Measurements from ENCODE around the gene ZNF582.

Gene ZNF582

GRCh38 chr19:56403261-56403660 lies 9.9 kb upstream of the ZNF582 start:
- Histone ChIP-seq H2BK120ac (ENCODE audit: low read depth, low read length) (no peak overlapping the region), H3K14ac (ENCODE audit: low read length in 2 of 2) (no peak overlapping the region), H2BK15ac (ENCODE audit: low read depth, poor library complexity, severe bottlenecking) (peak overlapping the region; percentile 77), H2BK5ac (ENCODE audit: low read depth, low read length, poor library complexity, severe bottlenecking) (no peak overlapping the region), H4K8ac (ENCODE audit: low read length) (peak overlapping the region; percentile 33), H3K18ac (ENCODE audit: low read depth in 1 of 2, low read length in 2 of 2) (no peak overlapping the region), H3K79me1 (replicated peaks; ENCODE audit: low read length, poor library complexity, severe bottlenecking) (peaks cover 21% of the 10 kb centered on the region), H3K4me3 (ENCODE audit: insufficient read depth in 1 of 2, low read depth in 1 of 2, low read length in 2 of 2) (peak overlapping the region; percentile 80 to 99), H3K4me2 (ENCODE audit: low read length, poor library complexity, severe bottlenecking) (peak overlapping the region; percentile 58), H3K27me3 (ENCODE audit: control insufficient read depth in 1 of 2, insufficient read depth in 1 of 2, low read length in 2 of 2) (no peaks in the 10 kb centered on the region), H2AK5ac (ENCODE audit: low read length, severe bottlenecking) (peak overlapping the region; percentile 23), H3K23ac (ENCODE audit: low read length in 2 of 2) (no peak overlapping the region), H3K9me3 (ENCODE audit: control insufficient read depth, low read length) (peaks cover 54% of the 10 kb centered on the region), H3K27ac (ENCODE audit: low read length, poor library complexity, severe bottlenecking) (no peak overlapping the region), H2BK12ac (ENCODE audit: low read length in 2 of 2) (no peak overlapping the region), H3K4ac (ENCODE audit: low read depth in 1 of 2, low read length in 2 of 2) (no peak overlapping the region), H3K9ac (ENCODE audit: low read length) (peak overlapping the region; percentile 93), H3K4me1 (ENCODE audit: control insufficient read depth, insufficient read depth, low read depth, low read length) (peaks cover 7% of the 10 kb centered on the region), H4K91ac (ENCODE audit: low read length) (no peak overlapping the region), H2AFZ (ENCODE audit: low read depth, low read length) (no peak overlapping the region), H3K36me3 (ENCODE audit: control insufficient read depth in 1 of 2, insufficient read depth in 2 of 2, low read depth in 1 of 2, low read length in 2 of 2) (peaks cover 11 to 35% of the 10 kb centered on the region in 2 experiments)
- 34% methylated on average over 9 of the region's 9 CpGs for WGBS
- no peak for DNase-seq

- no peaks in the 10 kb centered on the region for H3K27me3 ChIP-seq (ENCODE audit: control insufficient read depth in 1 of 2, insufficient read depth in 1 of 2, low read length in 2 of 2)
- no peak overlapping the region for H3K9ac ChIP-seq (ENCODE audit: low read length)
- no peak overlapping the region for H3K4me2 ChIP-seq (ENCODE audit: low read length, poor library complexity, severe bottlenecking)
- no peak overlapping the region for H2BK120ac ChIP-seq (ENCODE audit: low read depth, low read length)
- H3K4ac ChIP-seq (ENCODE audit: low read depth in 1 of 2, low read length in 2 of 2) = no peak overlapping the region
- H2BK5ac ChIP-seq (ENCODE audit: low read depth, low read length, poor library complexity, severe bottlenecking) = no peak overlapping the region
- H4K8ac ChIP-seq (ENCODE audit: low read length) = no peak overlapping the region
- H3K4me3 ChIP-seq (ENCODE audit: insufficient read depth in 1 of 2, low read depth in 1 of 2, low read length in 2 of 2) = no peak overlapping the region
- H3K18ac ChIP-seq (ENCODE audit: low read depth in 1 of 2, low read length in 2 of 2) = no peak overlapping the region
- H3K14ac ChIP-seq (ENCODE audit: low read length in 2 of 2) = no peak overlapping the region
- no peak overlapping the region for H3K23ac ChIP-seq (ENCODE audit: low read length in 2 of 2)
- H3K4me1 ChIP-seq (ENCODE audit: control insufficient read depth, insufficient read depth, low read depth, low read length) = peaks cover 7% of the 10 kb centered on the region
- H2BK15ac ChIP-seq (ENCODE audit: low read depth, poor library complexity, severe bottlenecking) = no peak overlapping the region
- WGBS = 100% methylated on average over 2 of the region's 4 CpGs
- H4K91ac ChIP-seq (ENCODE audit: low read length) = no peak overlapping the region
- H3K27ac ChIP-seq (ENCODE audit: low read length, poor library complexity, severe bottlenecking) = no peak overlapping the region
- no peak for DNase-seq
- peaks cover 17% of the 10 kb centered on the region for H3K79me1 ChIP-seq (replicated peaks; ENCODE audit: low read length, poor library complexity, severe bottlenecking)
- H3K36me3 ChIP-seq (ENCODE audit: control insufficient read depth in 1 of 2, insufficient read depth in 2 of 2, low read depth in 1 of 2, low read length in 2 of 2) = peaks cover 20 to 25% of the 10 kb centered on the region in 2 experiments
- H2AFZ ChIP-seq (ENCODE audit: low read depth, low read length) = no peak overlapping the region
- no peak overlapping the region for H2BK12ac ChIP-seq (ENCODE audit: low read length in 2 of 2)
- no peak overlapping the region for H2AK5ac ChIP-seq (ENCODE audit: low read length, severe bottlenecking)
- peaks cover 35% of the 10 kb centered on the region for H3K9me3 ChIP-seq (ENCODE audit: control insufficient read depth, low read length)
Observed at GRCh38 chr19:56400485-56400884, 7.2 kb upstream of the ZNF582 start.

GRCh38 chr19:56398809-56399208 lies 5.5 kb upstream of the ZNF582 start:
- H2BK15ac ChIP-seq (ENCODE audit: low read depth, poor library complexity, severe bottlenecking) = no peak overlapping the region
- peaks cover 2% of the 10 kb centered on the region for H3K4me1 ChIP-seq (ENCODE audit: control insufficient read depth, insufficient read depth, low read depth, low read length)
- H4K91ac ChIP-seq (ENCODE audit: low read length) = no peak overlapping the region
- no peak for DNase-seq
- no peak overlapping the region for H2AK5ac ChIP-seq (ENCODE audit: low read length, severe bottlenecking)
- no peak overlapping the region for H3K9ac ChIP-seq (ENCODE audit: low read length)
- peaks cover 43% of the 10 kb centered on the region for H3K9me3 ChIP-seq (ENCODE audit: control insufficient read depth, low read length)
- no peak overlapping the region for H2BK12ac ChIP-seq (ENCODE audit: low read length in 2 of 2)
- no peak overlapping the region for H3K27ac ChIP-seq (ENCODE audit: low read length, poor library complexity, severe bottlenecking)
- H3K4me2 ChIP-seq (ENCODE audit: low read length, poor library complexity, severe bottlenecking) = no peak overlapping the region
- H2BK5ac ChIP-seq (ENCODE audit: low read depth, low read length, poor library complexity, severe bottlenecking) = no peak overlapping the region
- H2AFZ ChIP-seq (ENCODE audit: low read depth, low read length) = no peak overlapping the region
- no peak overlapping the region for H3K23ac ChIP-seq (ENCODE audit: low read length in 2 of 2)
- WGBS = 94% methylated on average over 5 of the region's 5 CpGs
- H2BK120ac ChIP-seq (ENCODE audit: low read depth, low read length) = no peak overlapping the region
- H4K8ac ChIP-seq (ENCODE audit: low read length) = no peak overlapping the region
- no peak overlapping the region for H3K18ac ChIP-seq (ENCODE audit: low read depth in 1 of 2, low read length in 2 of 2)
- no peak overlapping the region for H3K4ac ChIP-seq (ENCODE audit: low read depth in 1 of 2, low read length in 2 of 2)
- no peak overlapping the region for H3K14ac ChIP-seq (ENCODE audit: low read length in 2 of 2)
- H3K79me1 ChIP-seq (replicated peaks; ENCODE audit: low read length, poor library complexity, severe bottlenecking) = peaks cover 14% of the 10 kb centered on the region
- peaks cover 20 to 25% of the 10 kb centered on the region in 2 experiments for H3K36me3 ChIP-seq (ENCODE audit: control insufficient read depth in 1 of 2, insufficient read depth in 2 of 2, low read depth in 1 of 2, low read length in 2 of 2)
- no peak overlapping the region for H3K4me3 ChIP-seq (ENCODE audit: insufficient read depth in 1 of 2, low read depth in 1 of 2, low read length in 2 of 2)
- no peaks in the 10 kb centered on the region for H3K27me3 ChIP-seq (ENCODE audit: control insufficient read depth in 1 of 2, insufficient read depth in 1 of 2, low read length in 2 of 2)

GRCh38 chr19:56383826-56384605 lies 9.3 kb downstream of the ZNF582 start:
- no peak overlapping the region for H4K8ac ChIP-seq (ENCODE audit: low read length)
- no peak overlapping the region for H2BK120ac ChIP-seq (ENCODE audit: low read depth, low read length)
- no peak overlapping the region for H3K4ac ChIP-seq (ENCODE audit: low read depth in 1 of 2, low read length in 2 of 2)

More at GRCh38 chr19:56383826-56384605, 9.3 kb downstream of the ZNF582 start:
- peak overlapping the region in 1 of 2 experiments; percentile 40 for H3K4me3 ChIP-seq (ENCODE audit: insufficient read depth in 1 of 2, low read depth in 1 of 2, low read length in 2 of 2)
- no peak overlapping the region for H3K4me2 ChIP-seq (ENCODE audit: low read length, poor library complexity, severe bottlenecking)
- 93% methylated on average over 6 of the region's 8 CpGs for WGBS
- no peak overlapping the region for H2BK5ac ChIP-seq (ENCODE audit: low read depth, low read length, poor library complexity, severe bottlenecking)
- H3K27me3 ChIP-seq (ENCODE audit: control insufficient read depth in 1 of 2, insufficient read depth in 1 of 2, low read length in 2 of 2) = no peaks in the 10 kb centered on the region
- no peak overlapping the region for H2AFZ ChIP-seq (ENCODE audit: low read depth, low read length)
- DNase-seq = no peak
- peaks cover 7 to 49% of the 10 kb centered on the region in 2 experiments for H3K36me3 ChIP-seq (ENCODE audit: control insufficient read depth in 1 of 2, insufficient read depth in 2 of 2, low read depth in 1 of 2, low read length in 2 of 2)
- H2AK5ac ChIP-seq (ENCODE audit: low read length, severe bottlenecking) = no peak overlapping the region
- H3K14ac ChIP-seq (ENCODE audit: low read length in 2 of 2) = no peak overlapping the region
- peaks cover 1% of the 10 kb centered on the region for H3K79me1 ChIP-seq (replicated peaks; ENCODE audit: low read length, poor library complexity, severe bottlenecking)
- H2BK12ac ChIP-seq (ENCODE audit: low read length in 2 of 2) = no peak overlapping the region
- H3K9me3 ChIP-seq (ENCODE audit: control insufficient read depth, low read length) = peaks cover 85% of the 10 kb centered on the region
- no peak overlapping the region for H4K91ac ChIP-seq (ENCODE audit: low read length)
- no peaks in the 10 kb centered on the region for H3K4me1 ChIP-seq (ENCODE audit: control insufficient read depth, insufficient read depth, low read depth, low read length)
- no peak overlapping the region for H2BK15ac ChIP-seq (ENCODE audit: low read depth, poor library complexity, severe bottlenecking)
- no peak overlapping the region for H3K9ac ChIP-seq (ENCODE audit: low read length)
- no peak overlapping the region for H3K23ac ChIP-seq (ENCODE audit: low read length in 2 of 2)
- no peak overlapping the region for H3K18ac ChIP-seq (ENCODE audit: low read depth in 1 of 2, low read length in 2 of 2)
- H3K27ac ChIP-seq (ENCODE audit: low read length, poor library complexity, severe bottlenecking) = no peak overlapping the region

All from mesenchymal stem cell (in vitro differentiated cells and primary cell).